ENCODE data around the gene L3MBTL4.

DNA sequence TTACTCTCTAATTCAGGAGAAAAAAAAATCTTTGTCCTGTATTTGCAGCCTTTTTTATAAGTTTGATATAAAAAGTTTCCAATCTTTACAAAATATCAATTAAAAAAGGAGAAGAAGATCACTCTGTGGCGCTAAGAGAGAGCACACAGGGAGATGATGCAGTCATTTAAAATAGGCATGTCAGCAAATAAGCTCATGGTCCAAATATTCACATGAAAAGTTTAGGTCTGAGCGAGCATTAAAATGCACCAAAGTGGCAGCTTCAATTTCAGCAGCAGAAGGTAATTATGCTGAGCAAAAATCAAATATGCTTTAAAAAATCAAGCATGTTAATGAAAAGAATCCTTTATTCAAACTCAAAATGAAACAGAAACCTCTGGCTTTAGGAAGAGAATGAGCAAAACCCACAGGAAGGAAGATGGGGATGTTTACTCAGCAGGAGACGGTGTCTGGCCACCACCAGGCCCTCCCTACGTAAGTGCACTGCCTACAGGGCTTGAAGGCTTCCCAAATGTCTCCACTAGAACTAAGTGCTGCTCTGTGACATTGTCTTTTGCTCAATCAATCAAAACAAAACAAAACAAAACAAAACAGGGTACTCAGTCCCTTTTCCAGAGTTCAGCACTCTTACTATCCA, 120.4 kb downstream of the L3MBTL4 start:
- TF ChIP-seq ZNF8 (CRISPR knock-in tag; IDR thresholded peaks at IDR 0.05) (no peak), ESRRG (CRISPR knock-in tag; IDR thresholded peaks at IDR 0.05) (no peak), OSR1 (CRISPR knock-in tag; IDR thresholded peaks at IDR 0.05) (no peak), ZC3H10 (CRISPR knock-in tag; IDR thresholded peaks at IDR 0.05) (no peak), ARNTL (CRISPR knock-in tag; IDR thresholded peaks at IDR 0.05; ENCODE audit: borderline replicate concordance, low read depth) (no peak), ZFP30 (CRISPR knock-in tag; IDR thresholded peaks at IDR 0.05) (no peak), RARB (CRISPR knock-in tag; IDR thresholded peaks at IDR 0.05) (no peak), GLIS3 (CRISPR knock-in tag; IDR thresholded peaks at IDR 0.05) (no peak), TCF4 (CRISPR knock-in tag; IDR thresholded peaks at IDR 0.05; ENCODE audit: borderline replicate concordance) (no peak)
- TF ChIP-seq, protein P1, sequence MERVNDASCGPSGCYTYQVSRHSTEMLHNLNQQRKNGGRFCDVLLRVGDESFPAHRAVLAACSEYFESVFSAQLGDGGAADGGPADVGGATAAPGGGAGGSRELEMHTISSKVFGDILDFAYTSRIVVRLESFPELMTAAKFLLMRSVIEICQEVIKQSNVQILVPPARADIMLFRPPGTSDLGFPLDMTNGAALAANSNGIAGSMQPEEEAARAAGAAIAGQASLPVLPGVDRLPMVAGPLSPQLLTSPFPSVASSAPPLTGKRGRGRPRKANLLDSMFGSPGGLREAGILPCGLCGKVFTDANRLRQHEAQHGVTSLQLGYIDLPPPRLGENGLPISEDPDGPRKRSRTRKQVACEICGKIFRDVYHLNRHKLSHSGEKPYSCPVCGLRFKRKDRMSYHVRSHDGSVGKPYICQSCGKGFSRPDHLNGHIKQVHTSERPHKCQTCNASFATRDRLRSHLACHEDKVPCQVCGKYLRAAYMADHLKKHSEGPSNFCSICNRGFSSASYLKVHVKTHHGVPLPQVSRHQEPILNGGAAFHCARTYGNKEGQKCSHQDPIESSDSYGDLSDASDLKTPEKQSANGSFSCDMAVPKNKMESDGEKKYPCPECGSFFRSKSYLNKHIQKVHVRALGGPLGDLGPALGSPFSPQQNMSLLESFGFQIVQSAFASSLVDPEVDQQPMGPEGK (CRISPR knock-in tag; IDR thresholded peaks at IDR 0.05; ENCODE audit: borderline replicate concordance), result no peak
- TF ChIP-seq, protein P2, sequence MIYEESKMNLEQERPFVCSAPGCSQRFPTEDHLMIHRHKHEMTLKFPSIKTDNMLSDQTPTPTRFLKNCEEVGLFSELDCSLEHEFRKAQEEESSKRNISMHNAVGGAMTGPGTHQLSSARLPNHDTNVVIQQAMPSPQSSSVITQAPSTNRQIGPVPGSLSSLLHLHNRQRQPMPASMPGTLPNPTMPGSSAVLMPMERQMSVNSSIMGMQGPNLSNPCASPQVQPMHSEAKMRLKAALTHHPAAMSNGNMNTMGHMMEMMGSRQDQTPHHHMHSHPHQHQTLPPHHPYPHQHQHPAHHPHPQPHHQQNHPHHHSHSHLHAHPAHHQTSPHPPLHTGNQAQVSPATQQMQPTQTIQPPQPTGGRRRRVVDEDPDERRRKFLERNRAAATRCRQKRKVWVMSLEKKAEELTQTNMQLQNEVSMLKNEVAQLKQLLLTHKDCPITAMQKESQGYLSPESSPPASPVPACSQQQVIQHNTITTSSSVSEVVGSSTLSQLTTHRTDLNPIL (CRISPR knock-in tag; IDR thresholded peaks at IDR 0.05; ENCODE audit: low read depth), result no peak
- TF ChIP-seq, protein P3, sequence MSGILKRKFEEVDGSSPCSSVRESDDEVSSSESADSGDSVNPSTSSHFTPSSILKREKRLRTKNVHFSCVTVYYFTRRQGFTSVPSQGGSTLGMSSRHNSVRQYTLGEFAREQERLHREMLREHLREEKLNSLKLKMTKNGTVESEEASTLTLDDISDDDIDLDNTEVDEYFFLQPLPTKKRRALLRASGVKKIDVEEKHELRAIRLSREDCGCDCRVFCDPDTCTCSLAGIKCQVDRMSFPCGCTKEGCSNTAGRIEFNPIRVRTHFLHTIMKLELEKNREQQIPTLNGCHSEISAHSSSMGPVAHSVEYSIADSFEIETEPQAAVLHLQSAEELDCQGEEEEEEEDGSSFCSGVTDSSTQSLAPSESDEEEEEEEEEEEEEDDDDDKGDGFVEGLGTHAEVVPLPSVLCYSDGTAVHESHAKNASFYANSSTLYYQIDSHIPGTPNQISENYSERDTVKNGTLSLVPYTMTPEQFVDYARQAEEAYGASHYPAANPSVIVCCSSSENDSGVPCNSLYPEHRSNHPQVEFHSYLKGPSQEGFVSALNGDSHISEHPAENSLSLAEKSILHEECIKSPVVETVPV (CRISPR knock-in tag; IDR thresholded peaks at IDR 0.05), result no peak
